ENCODE measurements around the gene SLC36A4. TPM values are rescaled to one million over a fixed set of nuclear protein-coding genes. Genes with fewer than 3 reads are reported as not detected.

Gene SLC36A4
- total and polyA plus RNA-seq, 2 donors (not counting 1 experiment from before 2014, with no cell fraction given), result 7.3 to 22.7 TPM

- H3K4me3 ChIP-seq (replicated peaks in 1 of 4; ENCODE audit: control extremely low read depth in 1 of 4, insufficient read depth in 1 of 4, low read depth in 3 of 4, low read length in 4 of 4), result no peak overlapping the region
- peaks cover 5% of the 10 kb centered on the region for H3K27me3 ChIP-seq (ENCODE audit: control insufficient read depth, insufficient read depth, low read length)
- TF ChIP-seq CTCF (conservative IDR thresholded peaks at IDR 0.05 in 1 of 2, IDR thresholded peaks at IDR 0.05 in 1 of 2; ENCODE audit: low read depth in 1 of 2, low read length in 2 of 2) (peak; percentile 95 to 99), EZH2 (IDR thresholded peaks at IDR 0.05; ENCODE audit: low read length, missing control alignments) (no peak)
- H3K4me1 ChIP-seq (ENCODE audit: control insufficient read depth, extremely low read depth, insufficient read depth, low read length), result no peaks in the 10 kb centered on the region
- no peak overlapping the region for H3K4me2 ChIP-seq (ENCODE audit: extremely low read depth, insufficient read depth, low read length)
- no peaks in the 10 kb centered on the region for H4K20me1 ChIP-seq (ENCODE audit: control insufficient read depth, extremely low read depth, insufficient read depth, low read length)
- no peaks in the 10 kb centered on the region for H3K36me3 ChIP-seq (ENCODE audit: control insufficient read depth, insufficient read depth, low read length)
- no peak overlapping the region for H2AFZ ChIP-seq (ENCODE audit: low read length)
- peak; percentile 62 to 80 for DNase-seq (ENCODE audit: low read depth in 2 of 2)
- H3K9ac ChIP-seq (ENCODE audit: insufficient read depth, low read length), result no peak overlapping the region
- H3K9me3 ChIP-seq (ENCODE audit: control insufficient read depth, insufficient read depth, low read depth, low read length), result no peaks in the 10 kb centered on the region
- no peak overlapping the region for H3K27ac ChIP-seq (ENCODE audit: insufficient read depth, low read length)
- no peaks in the 10 kb centered on the region for H3K79me2 ChIP-seq (ENCODE audit: control insufficient read depth, insufficient read depth, low read length)
Measured at GRCh38 chr11:93234602-93235207, 36.9 kb upstream of the SLC36A4 start.

GRCh38 chr11:93229876-93230275 lies 32.1 kb upstream of the SLC36A4 start:
- no peaks in the 10 kb centered on the region for H3K4me1 ChIP-seq (ENCODE audit: control insufficient read depth, extremely low read depth, insufficient read depth, low read length)
- no peak overlapping the region for H3K4me3 ChIP-seq (replicated peaks in 1 of 4; ENCODE audit: control extremely low read depth in 1 of 4, insufficient read depth in 1 of 4, low read depth in 3 of 4, low read length in 4 of 4)
- H3K36me3 ChIP-seq (ENCODE audit: control insufficient read depth, insufficient read depth, low read length), result no peaks in the 10 kb centered on the region
- no peaks in the 10 kb centered on the region for H4K20me1 ChIP-seq (ENCODE audit: control insufficient read depth, extremely low read depth, insufficient read depth, low read length)
- no peaks in the 10 kb centered on the region for H3K27me3 ChIP-seq (ENCODE audit: control insufficient read depth, insufficient read depth, low read length)
- no peak overlapping the region for H3K27ac ChIP-seq (ENCODE audit: insufficient read depth, low read length)
- no peak overlapping the region for H2AFZ ChIP-seq (ENCODE audit: low read length)
- no peak for DNase-seq (ENCODE audit: low read depth in 2 of 2)
- H3K9ac ChIP-seq (ENCODE audit: insufficient read depth, low read length), result no peak overlapping the region
- H3K4me2 ChIP-seq (ENCODE audit: extremely low read depth, insufficient read depth, low read length), result no peak overlapping the region
- H3K79me2 ChIP-seq (ENCODE audit: control insufficient read depth, insufficient read depth, low read length), result no peaks in the 10 kb centered on the region
- no peak for TF ChIP-seq EZH2 (IDR thresholded peaks at IDR 0.05; ENCODE audit: low read length, missing control alignments)
- H3K9me3 ChIP-seq (ENCODE audit: control insufficient read depth, insufficient read depth, low read depth, low read length), result no peaks in the 10 kb centered on the region

GRCh38 chr11:93225662-93226061 lies 27.9 kb upstream of the SLC36A4 start:
- no peaks in the 10 kb centered on the region for H3K36me3 ChIP-seq (ENCODE audit: control insufficient read depth, insufficient read depth, low read length)
- no peak overlapping the region for H3K4me2 ChIP-seq (ENCODE audit: extremely low read depth, insufficient read depth, low read length)
- no peak overlapping the region for H2AFZ ChIP-seq (ENCODE audit: low read length)
- H3K27me3 ChIP-seq (ENCODE audit: control insufficient read depth, insufficient read depth, low read length), result no peaks in the 10 kb centered on the region
- H3K79me2 ChIP-seq (ENCODE audit: control insufficient read depth, insufficient read depth, low read length), result no peaks in the 10 kb centered on the region
- no peak overlapping the region for H3K27ac ChIP-seq (ENCODE audit: insufficient read depth, low read length)
- no peak overlapping the region for H3K4me3 ChIP-seq (replicated peaks in 1 of 4; ENCODE audit: control extremely low read depth in 1 of 4, insufficient read depth in 1 of 4, low read depth in 3 of 4, low read length in 4 of 4)
- H3K9me3 ChIP-seq (ENCODE audit: control insufficient read depth, insufficient read depth, low read depth, low read length), result no peaks in the 10 kb centered on the region
- DNase-seq (ENCODE audit: low read depth in 2 of 2), result peak; percentile 4 to 58
- H3K4me1 ChIP-seq (ENCODE audit: control insufficient read depth, extremely low read depth, insufficient read depth, low read length), result no peaks in the 10 kb centered on the region
- no peaks in the 10 kb centered on the region for H4K20me1 ChIP-seq (ENCODE audit: control insufficient read depth, extremely low read depth, insufficient read depth, low read length)
- TF ChIP-seq CTCF (conservative IDR thresholded peaks at IDR 0.05 in 1 of 2, IDR thresholded peaks at IDR 0.05 in 1 of 2; ENCODE audit: low read depth in 1 of 2, low read length in 2 of 2), result peak; percentile 16 to 24
- TF ChIP-seq EZH2 (IDR thresholded peaks at IDR 0.05; ENCODE audit: low read length, missing control alignments), result no peak
- H3K9ac ChIP-seq (ENCODE audit: insufficient read depth, low read length), result no peak overlapping the region

Measured in fibroblast of lung (primary cell).